ENCODE results near the gene ZSCAN4.

ZSCAN4 gene

DNA sequence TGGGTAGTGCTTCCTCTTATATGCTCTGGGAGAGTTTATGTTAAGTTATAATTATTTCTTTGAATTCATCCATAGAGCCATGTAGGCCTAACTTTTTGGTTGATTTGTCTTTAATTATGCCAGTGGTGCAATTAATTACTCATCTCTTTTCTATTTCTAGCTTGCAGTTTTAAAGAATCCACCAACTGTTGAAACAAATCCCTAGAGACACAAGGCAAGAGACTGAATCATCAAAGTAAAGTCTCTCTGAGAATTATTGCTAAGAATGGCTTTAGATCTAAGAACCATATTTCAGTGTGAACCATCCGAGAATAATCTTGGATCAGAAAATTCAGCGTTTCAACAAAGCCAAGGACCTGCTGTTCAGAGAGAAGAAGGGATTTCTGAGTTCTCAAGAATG is 7.1 kb downstream of the ZSCAN4 start:
- TF ChIP-seq, protein P1, sequence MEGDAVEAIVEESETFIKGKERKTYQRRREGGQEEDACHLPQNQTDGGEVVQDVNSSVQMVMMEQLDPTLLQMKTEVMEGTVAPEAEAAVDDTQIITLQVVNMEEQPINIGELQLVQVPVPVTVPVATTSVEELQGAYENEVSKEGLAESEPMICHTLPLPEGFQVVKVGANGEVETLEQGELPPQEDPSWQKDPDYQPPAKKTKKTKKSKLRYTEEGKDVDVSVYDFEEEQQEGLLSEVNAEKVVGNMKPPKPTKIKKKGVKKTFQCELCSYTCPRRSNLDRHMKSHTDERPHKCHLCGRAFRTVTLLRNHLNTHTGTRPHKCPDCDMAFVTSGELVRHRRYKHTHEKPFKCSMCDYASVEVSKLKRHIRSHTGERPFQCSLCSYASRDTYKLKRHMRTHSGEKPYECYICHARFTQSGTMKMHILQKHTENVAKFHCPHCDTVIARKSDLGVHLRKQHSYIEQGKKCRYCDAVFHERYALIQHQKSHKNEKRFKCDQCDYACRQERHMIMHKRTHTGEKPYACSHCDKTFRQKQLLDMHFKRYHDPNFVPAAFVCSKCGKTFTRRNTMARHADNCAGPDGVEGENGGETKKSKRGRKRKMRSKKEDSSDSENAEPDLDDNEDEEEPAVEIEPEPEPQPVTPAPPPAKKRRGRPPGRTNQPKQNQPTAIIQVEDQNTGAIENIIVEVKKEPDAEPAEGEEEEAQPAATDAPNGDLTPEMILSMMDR (IDR thresholded peaks at IDR 0.05; ENCODE audit: low read depth, low read length): no peak
- no peak overlapping the region for H3K4me3 ChIP-seq (ENCODE audit: low read depth, low read length)

DNA sequence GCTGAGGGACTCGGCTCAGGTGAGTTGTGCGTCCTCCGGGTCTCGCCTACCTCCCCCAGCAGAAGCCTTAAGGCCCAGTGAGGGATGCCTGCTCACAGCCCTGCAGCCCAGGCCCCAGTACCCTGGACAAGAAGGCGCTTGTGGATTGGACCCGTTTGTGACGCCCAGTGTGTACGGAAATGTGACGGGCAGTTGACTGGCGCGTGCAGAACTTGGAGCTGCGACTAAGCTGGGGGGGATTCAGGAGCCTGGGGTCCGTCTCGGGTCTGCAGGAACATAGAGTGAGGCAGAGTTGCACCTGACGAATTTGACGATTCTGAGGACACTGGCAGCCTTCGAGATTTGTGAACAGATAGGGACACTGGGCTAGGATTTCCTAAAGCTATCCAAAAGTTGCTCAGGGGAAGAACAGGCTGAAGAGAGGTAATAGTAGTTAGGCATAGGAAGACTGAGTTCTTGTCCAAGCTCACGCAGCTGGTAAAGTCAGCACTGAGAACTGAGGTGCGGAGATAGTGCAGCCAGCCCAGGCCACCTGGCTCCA is 13.6 kb downstream of the ZSCAN4 start:
- peak overlapping the region; percentile 98 for H3K4me3 ChIP-seq (ENCODE audit: low read depth, low read length)
- TF ChIP-seq, protein P1 (IDR thresholded peaks at IDR 0.05; ENCODE audit: low read depth, low read length): no peak

DNA sequence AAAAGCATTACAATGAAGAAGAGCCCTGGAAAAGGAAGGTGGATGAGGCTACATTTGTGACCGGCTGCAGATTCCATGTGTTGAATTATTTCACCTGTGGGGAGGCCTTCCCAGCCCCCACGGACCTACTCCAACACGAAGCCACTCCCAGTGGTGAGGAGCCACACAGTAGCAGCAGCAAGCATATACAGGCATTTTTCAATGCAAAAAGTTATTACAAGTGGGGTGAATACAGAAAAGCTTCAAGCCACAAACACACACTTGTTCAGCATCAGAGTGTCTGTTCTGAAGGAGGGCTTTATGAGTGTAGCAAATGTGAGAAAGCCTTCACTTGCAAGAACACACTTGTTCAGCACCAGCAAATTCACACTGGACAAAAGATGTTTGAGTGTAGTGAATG is 18.0 kb downstream of the ZSCAN4 start:
- TF ChIP-seq, protein P1 (IDR thresholded peaks at IDR 0.05; ENCODE audit: low read depth, low read length): no peak
- no peak overlapping the region for H3K4me3 ChIP-seq (ENCODE audit: low read depth, low read length)

DNA sequence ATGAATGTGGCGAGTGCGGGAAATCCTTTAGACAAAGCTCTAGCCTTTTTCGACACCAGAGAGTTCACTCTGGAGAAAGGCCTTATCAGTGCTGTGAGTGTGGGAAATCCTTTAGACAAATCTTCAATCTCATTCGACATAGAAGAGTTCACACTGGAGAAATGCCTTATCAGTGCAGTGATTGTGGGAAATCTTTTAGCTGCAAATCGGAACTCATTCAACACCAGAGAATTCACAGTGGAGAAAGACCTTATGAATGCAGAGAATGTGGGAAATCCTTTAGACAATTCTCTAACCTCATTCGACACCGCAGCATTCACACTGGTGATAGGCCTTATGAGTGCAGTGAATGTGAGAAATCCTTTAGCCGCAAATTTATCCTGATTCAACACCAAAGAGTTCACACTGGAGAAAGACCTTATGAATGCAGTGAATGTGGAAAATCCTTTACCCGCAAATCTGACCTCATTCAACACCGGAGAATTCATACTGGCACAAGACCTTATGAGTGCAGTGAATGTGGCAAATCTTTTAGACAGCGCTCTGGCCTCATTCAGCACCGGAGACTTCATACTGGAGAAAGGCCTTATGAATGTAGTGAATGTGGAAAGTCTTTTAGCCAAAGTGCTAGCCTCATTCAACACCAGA is 18.8 kb downstream of the ZSCAN4 start:
- TF ChIP-seq, protein P1 (IDR thresholded peaks at IDR 0.05; ENCODE audit: low read depth, low read length): no peak
- no peak overlapping the region for H3K4me3 ChIP-seq (ENCODE audit: low read depth, low read length)

DNA sequence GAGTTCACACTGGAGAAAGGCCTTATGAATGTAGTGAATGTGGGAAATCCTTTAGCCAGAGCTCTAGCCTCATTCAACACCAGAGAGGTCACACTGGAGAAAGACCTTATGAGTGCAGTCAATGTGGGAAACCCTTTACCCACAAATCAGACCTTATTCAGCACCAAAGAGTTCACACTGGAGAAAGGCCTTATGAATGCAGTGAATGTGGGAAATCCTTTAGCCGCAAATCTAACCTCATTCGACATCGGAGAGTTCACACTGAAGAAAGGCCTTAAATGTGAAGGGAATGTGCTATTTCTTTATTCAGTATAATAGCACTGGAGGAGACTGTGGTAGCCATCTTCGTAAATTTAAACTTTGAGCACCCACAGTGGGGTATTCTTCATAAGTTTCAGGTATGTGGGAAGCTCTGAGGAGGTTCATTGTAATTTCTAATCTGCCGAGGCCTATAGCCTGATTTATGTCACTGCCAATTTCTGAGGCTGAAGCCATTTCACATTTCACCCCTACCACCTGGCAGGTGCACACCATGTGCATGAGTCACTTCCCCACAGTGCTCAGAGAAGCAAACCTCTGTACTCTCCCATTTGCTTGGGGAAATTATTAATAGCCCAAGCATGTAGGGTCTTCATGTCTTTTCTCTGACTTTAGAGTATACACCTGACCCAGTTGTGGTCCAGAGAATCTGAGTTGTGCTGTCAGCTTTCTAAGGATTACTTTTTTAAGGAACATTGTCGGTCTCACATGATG is 19.5 kb downstream of the ZSCAN4 start:
- H3K4me3 ChIP-seq (ENCODE audit: low read depth, low read length): no peak overlapping the region
- TF ChIP-seq, protein P1 (IDR thresholded peaks at IDR 0.05; ENCODE audit: low read depth, low read length): no peak

DNA sequence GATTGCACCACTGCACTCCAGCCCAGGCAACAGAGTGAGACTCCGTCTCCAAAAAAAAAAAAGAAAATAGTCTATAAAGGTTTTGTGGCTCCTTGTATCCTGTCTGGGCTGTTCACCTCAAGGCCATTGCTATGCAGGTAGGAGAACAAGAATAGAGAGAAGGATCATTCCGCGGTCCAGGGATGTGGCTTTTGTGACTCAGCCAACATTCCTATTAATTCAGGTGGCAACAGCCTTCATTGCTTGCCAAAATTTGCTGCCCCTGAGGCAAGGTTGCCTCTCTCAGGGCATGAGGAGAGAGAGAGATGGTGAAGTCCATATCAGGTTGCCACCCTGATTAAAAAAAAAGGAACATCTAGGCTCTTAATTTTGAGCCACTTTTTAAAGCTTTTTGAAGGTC is 21.0 kb downstream of the ZSCAN4 start:
- H3K4me3 ChIP-seq (ENCODE audit: low read depth, low read length): no peak overlapping the region
- TF ChIP-seq, protein P1 (IDR thresholded peaks at IDR 0.05; ENCODE audit: low read depth, low read length): no peak

DNA sequence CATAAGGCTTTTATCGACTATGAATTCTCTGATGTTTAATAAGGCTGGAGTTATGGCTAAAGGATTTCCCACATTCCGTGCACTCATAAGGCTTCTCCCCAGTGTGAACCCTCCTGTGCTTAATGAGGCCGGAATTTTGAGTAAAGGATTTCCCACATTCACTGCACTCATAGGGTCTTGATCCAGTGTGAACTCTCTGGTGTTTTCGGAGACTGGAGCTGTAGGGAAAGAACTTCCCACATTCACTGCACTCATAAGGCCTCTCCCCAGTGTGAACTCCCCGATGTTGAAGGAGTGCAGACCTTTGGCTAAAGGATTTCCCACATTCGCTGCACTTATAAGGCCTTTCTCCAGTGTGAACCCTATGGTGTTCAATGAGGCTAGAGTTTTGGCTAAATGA is 32.9 kb downstream of the ZSCAN4 start:
- no peak overlapping the region for H3K4me3 ChIP-seq (ENCODE audit: low read depth, low read length)
- TF ChIP-seq, protein P1 (IDR thresholded peaks at IDR 0.05; ENCODE audit: low read depth, low read length): no peak
